Tracheal epithelial cell (primary cell): ENCODE results near the gene UBFD1. TPM values are rescaled to one million over a fixed set of nuclear protein-coding genes. Genes with fewer than 3 reads are reported as not detected.

Source experiments
- total RNA-seq: library from RNA; depleted of rRNA; stranded (reverse); fragments of >200 nt; gene quantifications from 2 replicates; pipeline ENCODE4 v1.2.1, GENCODE V29; 2014

UBFD1 gene, protein sequence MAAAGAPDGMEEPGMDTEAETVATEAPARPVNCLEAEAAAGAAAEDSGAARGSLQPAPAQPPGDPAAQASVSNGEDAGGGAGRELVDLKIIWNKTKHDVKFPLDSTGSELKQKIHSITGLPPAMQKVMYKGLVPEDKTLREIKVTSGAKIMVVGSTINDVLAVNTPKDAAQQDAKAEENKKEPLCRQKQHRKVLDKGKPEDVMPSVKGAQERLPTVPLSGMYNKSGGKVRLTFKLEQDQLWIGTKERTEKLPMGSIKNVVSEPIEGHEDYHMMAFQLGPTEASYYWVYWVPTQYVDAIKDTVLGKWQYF
- 54.6 and 76.4 TPM in 2 replicates for total RNA-seq

DNA sequence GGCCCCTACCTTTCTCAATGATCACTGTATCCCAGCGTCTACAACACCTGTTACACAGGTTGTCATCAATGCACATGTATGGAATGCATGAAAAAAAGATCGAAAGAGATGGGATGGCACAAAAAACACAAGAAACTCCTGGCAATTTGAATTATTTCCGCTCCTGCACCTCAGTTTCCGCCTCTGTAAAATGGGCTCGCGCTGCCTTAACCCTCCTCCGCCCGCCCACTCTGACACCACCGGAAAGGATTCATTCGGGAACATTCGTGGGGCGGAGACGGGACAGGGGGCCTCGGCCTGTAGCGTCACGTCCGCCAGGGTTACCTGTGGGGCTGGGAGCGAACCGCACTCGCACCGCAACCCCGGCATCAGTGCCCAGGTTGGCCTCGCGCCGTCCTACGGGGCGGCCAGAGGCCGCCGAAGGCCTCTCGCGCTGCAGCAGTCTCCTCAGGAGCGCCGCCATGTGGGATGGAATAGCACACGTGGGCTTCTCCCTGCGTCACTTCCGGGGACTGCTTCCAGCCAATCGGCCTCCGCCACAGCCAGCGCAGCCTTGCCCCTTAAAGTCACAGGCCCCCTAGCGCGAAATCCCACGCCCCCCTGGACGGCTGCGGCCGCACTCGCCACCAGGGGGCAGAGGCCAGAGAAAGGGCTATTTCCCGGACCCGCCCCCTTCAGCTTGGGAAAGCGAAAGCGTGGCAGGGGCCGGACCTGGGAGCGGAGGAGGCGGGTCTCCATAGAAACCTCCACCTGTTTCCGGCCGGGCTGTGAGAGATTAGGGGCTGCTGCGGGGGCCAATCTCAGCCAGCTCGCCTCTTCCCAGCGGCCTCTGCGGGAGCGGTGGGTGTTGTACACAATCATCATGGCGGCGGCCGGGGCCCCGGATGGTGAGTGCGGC is at the start of gene UBFD1, which contains the start of gene EARS2:
TSS of gene UBFD1 (plus strand) at position 847 of the 898 bp plus-strand sequence. CDS start at position 863, 16 bp downstream.
TSS of gene EARS2 (minus strand) at position 470 of the 898 bp plus-strand sequence. CDS start at position 463, 7 bp downstream.

DNA sequence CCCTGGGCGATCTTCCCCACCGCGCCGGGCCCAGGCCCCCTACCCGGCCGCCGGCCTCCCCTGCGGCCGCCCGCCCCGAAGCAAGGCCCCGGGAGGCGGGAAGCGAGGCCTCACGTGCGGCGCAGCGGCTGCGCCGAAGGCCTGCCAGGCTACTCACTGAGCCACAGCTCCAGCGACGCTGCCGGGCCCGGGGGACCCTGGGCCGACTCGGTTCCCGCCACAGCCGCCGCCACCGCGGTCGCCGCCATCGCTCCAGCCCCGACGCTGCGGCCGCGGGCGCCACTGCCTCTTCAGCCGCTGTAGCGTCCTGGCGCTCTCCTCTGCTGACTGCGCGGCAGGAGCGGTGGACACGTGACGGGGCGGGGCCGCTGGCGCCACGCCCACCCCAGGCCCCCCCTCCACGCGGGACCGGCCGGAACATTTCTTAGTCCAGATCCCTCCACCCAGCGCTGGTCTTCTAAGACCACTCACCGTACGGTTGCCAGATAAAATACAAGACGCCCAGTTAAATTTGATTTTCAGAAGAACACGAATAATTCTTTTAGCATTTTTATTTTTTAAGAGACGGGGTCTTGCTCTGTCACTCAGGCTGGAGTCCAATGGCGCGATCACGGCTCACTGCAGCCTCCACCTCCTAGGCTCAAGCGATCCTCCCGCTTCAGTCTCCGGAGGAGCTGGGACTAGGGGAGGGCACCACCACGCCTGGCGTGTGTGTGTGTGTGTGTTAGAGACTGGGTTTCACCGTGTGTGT is 47.2 kb upstream of the UBFD1 start, which contains the start of gene GGA2:
TSS of gene GGA2 (minus strand) at position 331 of the 751 bp plus-strand sequence. CDS start at position 248, 83 bp downstream.

DNA sequence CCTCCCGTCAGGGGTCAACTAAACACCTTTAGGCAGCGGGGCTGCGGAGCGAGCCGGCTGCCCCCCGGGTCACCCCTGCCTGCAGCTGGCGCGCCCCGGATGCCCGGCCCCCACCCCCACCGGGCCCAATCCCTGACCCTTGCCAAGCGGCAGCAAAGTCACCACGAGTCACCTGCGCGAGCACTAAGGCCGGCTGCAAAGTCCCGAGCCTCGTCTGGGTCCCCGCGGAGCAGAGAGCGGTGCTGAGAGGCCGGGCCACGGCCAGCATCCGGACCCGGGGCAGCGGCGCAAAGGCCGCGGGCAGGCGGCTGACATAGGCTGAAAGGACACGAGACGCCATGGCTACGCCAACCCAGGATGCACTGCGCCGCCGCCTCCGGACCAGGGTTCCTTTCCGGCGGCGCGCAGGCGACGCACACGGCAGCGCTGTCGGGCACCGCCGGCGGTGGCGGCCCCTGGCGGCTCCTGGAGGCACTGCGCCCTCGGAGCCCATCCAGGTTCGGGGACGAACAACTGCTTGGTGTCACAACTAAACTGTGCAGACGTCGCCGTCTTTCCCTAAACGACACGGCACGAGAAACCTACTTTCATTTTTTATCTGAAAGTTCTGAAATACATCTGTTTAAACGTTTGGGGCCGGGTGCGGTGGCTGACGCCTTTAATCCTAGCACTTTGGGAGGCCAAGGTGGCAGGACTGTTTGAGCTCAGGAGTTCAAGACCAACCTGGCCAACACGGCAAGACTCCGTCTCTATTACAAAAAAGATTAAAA is 38.6 kb downstream of the UBFD1 start, which contains the start of gene NDUFAB1:
TSS of gene NDUFAB1 (minus strand) at position 366 of the 770 bp plus-strand sequence. CDS start at position 340, 26 bp downstream.

Other genes with a start within 250 kb of the UBFD1 start
- gene COG7, start 104.5 kb upstream of the UBFD1 start, total RNA-seq = 8.7 and 9.6 TPM in 2 replicates
- 9.2 and 19.5 TPM in 2 replicates for gene GGA2, start 47.2 kb upstream of the UBFD1 start, total RNA-seq
- gene EARS2, start 377 bp upstream of the UBFD1 start, total RNA-seq = 62.4 and 89.5 TPM in 2 replicates
- 77.8 and 91.6 TPM in 2 replicates for gene NDUFAB1, start 38.6 kb downstream of the UBFD1 start, total RNA-seq
- 8.9 and 14.3 TPM in 2 replicates for gene PALB2, start 83.6 kb downstream of the UBFD1 start, total RNA-seq
- 33.0 and 48.7 TPM in 2 replicates for gene DCTN5, start 83.7 kb downstream of the UBFD1 start, total RNA-seq
- gene PLK1, start 121.2 kb downstream of the UBFD1 start, total RNA-seq = 1.9 and 6.0 TPM in 2 replicates
- gene ERN2, start 155.5 kb downstream of the UBFD1 start, total RNA-seq = 0.21 and 0.48 TPM in 2 replicates
- 0.24 and 1.3 TPM in 2 replicates for gene CHP2, start 197.3 kb downstream of the UBFD1 start, total RNA-seq